NT2/D1 (cell line): Measurements from ENCODE around the gene HS3ST1.

Experiments
- SUZ12 ChIP-seq: IDR thresholded peaks from 2 replicates; pipeline ENCODE4 v1.6.1; 2011; ENCODE audit not compliant: insufficient read length, insufficient read depth; ENCODE audit errors: extremely low read depth
- YY1 ChIP-seq: IDR thresholded peaks from 2 replicates; pipeline ENCODE4 v1.6.1; 2011; ENCODE audit not compliant: insufficient read length, insufficient read depth
- ZNF274 ChIP-seq: IDR thresholded peaks from 2 replicates; pipeline ENCODE4 v1.6.1; 2011; ENCODE audit warnings: mild to moderate bottlenecking, low read depth, low read length

GRCh38 chr4:11416767-11417113 is 12.0 kb downstream of the HS3ST1 start:
- TF ChIP-seq YY1, result no peak
- TF ChIP-seq ZNF274, result no peak
- TF ChIP-seq SUZ12, result no peak
